ENCODE data around the gene NFU1. TPM values are rescaled to one million over a fixed set of nuclear protein-coding genes. Genes with fewer than 3 reads are reported as not detected.

The NFU1 gene
- total RNA-seq, 1 experiment from 2014 or later: 38.2 TPM

- Histone ChIP-seq H3K9ac (ENCODE audit: low read length) (no peak overlapping the region), H3K4me2 (ENCODE audit: low read length) (no peak overlapping the region), H3K4me1 (ENCODE audit: control insufficient read depth in 1 of 2, insufficient read depth in 2 of 2, low read length in 2 of 2) (no peaks in the 10 kb centered on the region), H3K9me3 (ENCODE audit: control insufficient read depth in 1 of 2, insufficient read depth in 1 of 2, low read depth in 1 of 2, low read length in 2 of 2) (no peaks in the 10 kb centered on the region), H4K20me1 (ENCODE audit: insufficient read depth) (no peaks in the 10 kb centered on the region), H3K79me2 (ENCODE audit: insufficient read depth, low read length) (no peaks in the 10 kb centered on the region), H3K27me3 (ENCODE audit: insufficient read depth, low read length) (no peaks in the 10 kb centered on the region), H3K36me3 (ENCODE audit: control insufficient read depth in 1 of 2, insufficient read depth in 2 of 2, low read length in 2 of 2) (peaks cover 0 to 5% of the 10 kb centered on the region in 2 experiments; a peak in 2 of 4 replicates), H2AFZ (ENCODE audit: low read depth, low read length, poor library complexity, severe bottlenecking) (no peak overlapping the region), H3K27ac (ENCODE audit: low read depth, low read length) (no peak overlapping the region), H3K9me2 (ENCODE audit: insufficient read depth) (no peaks in the 10 kb centered on the region), H3K4me3 (replicated peaks in 1 of 2; ENCODE audit: low read depth in 1 of 2, low read length in 2 of 2) (no peak overlapping the region)
- ChIA-PET RAD21 (ENCODE audit: low non-redundant PET in 1 of 2, low total read pairs in 2 of 2, uncharacterized antibody in 2 of 2, unreplicated experiment in 2 of 2) (no interaction called here), POLR2A (interaction anchor here (1.0 kb wide), 1 partner anchor 13 kb away, joined by 4 read pairs; the partner anchor contains the start of gene NFU1), CTCF (no interaction called here)
- no TSS peak for BruUV-seq (replicated peaks)
- TF ChIP-seq EZH2 (IDR thresholded peaks at IDR 0.05) (no peak), POLR2A (IDR thresholded peaks at IDR 0.05; ENCODE audit: borderline replicate concordance, extremely low read depth, insufficient read depth, insufficient read length) (no peak)
- ATAC-seq (no peak), DNase-seq (ENCODE audit: low read depth, low spot score) (no peak)
- intact Hi-C loops (cut with micrococcal nuclease): no loop called here
These were observed 12.8 kb downstream of the NFU1 start for GRCh38 chr2:69424419-69424818.

GRCh38 chr2:69422198-69422597 is 15.0 kb downstream of the NFU1 start:
- Histone ChIP-seq H3K4me1 (ENCODE audit: control insufficient read depth in 1 of 2, insufficient read depth in 2 of 2, low read length in 2 of 2) (no peaks in the 10 kb centered on the region), H3K27ac (ENCODE audit: low read depth, low read length) (no peak overlapping the region), H3K9ac (ENCODE audit: low read length) (no peak overlapping the region), H3K4me2 (ENCODE audit: low read length) (no peak overlapping the region), H3K9me3 (ENCODE audit: control insufficient read depth in 1 of 2, insufficient read depth in 1 of 2, low read depth in 1 of 2, low read length in 2 of 2) (no peaks in the 10 kb centered on the region), H2AFZ (ENCODE audit: low read depth, low read length, poor library complexity, severe bottlenecking) (no peak overlapping the region), H3K9me2 (ENCODE audit: insufficient read depth) (no peaks in the 10 kb centered on the region), H3K4me3 (replicated peaks in 1 of 2; ENCODE audit: low read depth in 1 of 2, low read length in 2 of 2) (no peak overlapping the region), H4K20me1 (ENCODE audit: insufficient read depth) (no peaks in the 10 kb centered on the region), H3K27me3 (ENCODE audit: insufficient read depth, low read length) (no peaks in the 10 kb centered on the region), H3K79me2 (ENCODE audit: insufficient read depth, low read length) (no peaks in the 10 kb centered on the region), H3K36me3 (ENCODE audit: control insufficient read depth in 1 of 2, insufficient read depth in 2 of 2, low read length in 2 of 2) (peaks cover 0 to 2% of the 10 kb centered on the region in 2 experiments; a peak in 1 of 4 replicates)
- DNase-seq (ENCODE audit: low read depth, low spot score) (no peak), ATAC-seq (no peak)
- ChIA-PET RAD21 (ENCODE audit: low non-redundant PET in 1 of 2, low total read pairs in 2 of 2, uncharacterized antibody in 2 of 2, unreplicated experiment in 2 of 2) (no interaction called here), POLR2A (no interaction called here), CTCF (no interaction called here)
- BruUV-seq (replicated peaks): no TSS peak
- intact Hi-C loops (cut with micrococcal nuclease): no loop called here
- TF ChIP-seq EGR1 (IDR thresholded peaks at IDR 0.05; ENCODE audit: low read depth): no peak
- TF ChIP-seq ELF1 (IDR thresholded peaks at IDR 0.05; ENCODE audit: borderline replicate concordance, low read depth): no peak
- no peak for TF ChIP-seq RAD21 (IDR thresholded peaks at IDR 0.05; ENCODE audit: low read depth)
- no peak for TF ChIP-seq REST (IDR thresholded peaks at IDR 0.05; ENCODE audit: low read depth)
- no peak for TF ChIP-seq CTCF (IDR thresholded peaks at IDR 0.05 in 2 of 3, conservative IDR thresholded peaks at IDR 0.05 in 1 of 3; ENCODE audit: borderline replicate concordance in 1 of 3, insufficient read depth in 1 of 3, low read depth in 2 of 3, low read length in 2 of 3)
- TF ChIP-seq POLR2A (IDR thresholded peaks at IDR 0.05; ENCODE audit: borderline replicate concordance, extremely low read depth, insufficient read depth, insufficient read length): no peak
- no peak for TF ChIP-seq TCF7L2 (IDR thresholded peaks at IDR 0.05; ENCODE audit: borderline replicate concordance, extremely low read depth, insufficient read depth, insufficient read length)
- no peak for TF ChIP-seq ZFX (IDR thresholded peaks at IDR 0.05)
- TF ChIP-seq POLR2AphosphoS5 (IDR thresholded peaks at IDR 0.05; ENCODE audit: low read depth, low read length): no peak
- no peak for TF ChIP-seq CEBPB (IDR thresholded peaks at IDR 0.05; ENCODE audit: low read depth)
- TF ChIP-seq ZNF274 (IDR thresholded peaks at IDR 0.05; ENCODE audit: low read depth, low read length): no peak
- no peak for TF ChIP-seq JUND (IDR thresholded peaks at IDR 0.05)
- no peak for TF ChIP-seq CBX3 (IDR thresholded peaks at IDR 0.05; ENCODE audit: low read depth)
- no peak for TF ChIP-seq ATF3 (IDR thresholded peaks at IDR 0.05)
- no peak for TF ChIP-seq SIN3A (IDR thresholded peaks at IDR 0.05; ENCODE audit: low read depth)
- TF ChIP-seq EZH2phosphoT487 (IDR thresholded peaks at IDR 0.05; ENCODE audit: borderline replicate concordance): no peak
